ENCODE data around the gene RHOU.

GRCh38 chr1:228754646-228755268 lies 19.5 kb downstream of the RHOU start:
- TF ChIP-seq, protein P1, sequence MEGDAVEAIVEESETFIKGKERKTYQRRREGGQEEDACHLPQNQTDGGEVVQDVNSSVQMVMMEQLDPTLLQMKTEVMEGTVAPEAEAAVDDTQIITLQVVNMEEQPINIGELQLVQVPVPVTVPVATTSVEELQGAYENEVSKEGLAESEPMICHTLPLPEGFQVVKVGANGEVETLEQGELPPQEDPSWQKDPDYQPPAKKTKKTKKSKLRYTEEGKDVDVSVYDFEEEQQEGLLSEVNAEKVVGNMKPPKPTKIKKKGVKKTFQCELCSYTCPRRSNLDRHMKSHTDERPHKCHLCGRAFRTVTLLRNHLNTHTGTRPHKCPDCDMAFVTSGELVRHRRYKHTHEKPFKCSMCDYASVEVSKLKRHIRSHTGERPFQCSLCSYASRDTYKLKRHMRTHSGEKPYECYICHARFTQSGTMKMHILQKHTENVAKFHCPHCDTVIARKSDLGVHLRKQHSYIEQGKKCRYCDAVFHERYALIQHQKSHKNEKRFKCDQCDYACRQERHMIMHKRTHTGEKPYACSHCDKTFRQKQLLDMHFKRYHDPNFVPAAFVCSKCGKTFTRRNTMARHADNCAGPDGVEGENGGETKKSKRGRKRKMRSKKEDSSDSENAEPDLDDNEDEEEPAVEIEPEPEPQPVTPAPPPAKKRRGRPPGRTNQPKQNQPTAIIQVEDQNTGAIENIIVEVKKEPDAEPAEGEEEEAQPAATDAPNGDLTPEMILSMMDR (conservative IDR thresholded peaks at IDR 0.05): no peak
- TF ChIP-seq EZH2 (IDR thresholded peaks at IDR 0.05; ENCODE audit: low read depth): no peak
